CD4-positive, alpha-beta T cell treated with Interleukin-10 for 1 hour (primary cell): Measurements from ENCODE around the gene CRTC1.
"Not testable (repeated sequence)": the region's sequence is repeated elsewhere in the genome, so short reads cannot be mapped to it uniquely, and the experiment has no call there.

Source experiments
- DNase-seq: peaks from one replicate; pipeline ENCODE4 v3.0.0-alpha.2; 2020

CRTC1 gene

DNA sequence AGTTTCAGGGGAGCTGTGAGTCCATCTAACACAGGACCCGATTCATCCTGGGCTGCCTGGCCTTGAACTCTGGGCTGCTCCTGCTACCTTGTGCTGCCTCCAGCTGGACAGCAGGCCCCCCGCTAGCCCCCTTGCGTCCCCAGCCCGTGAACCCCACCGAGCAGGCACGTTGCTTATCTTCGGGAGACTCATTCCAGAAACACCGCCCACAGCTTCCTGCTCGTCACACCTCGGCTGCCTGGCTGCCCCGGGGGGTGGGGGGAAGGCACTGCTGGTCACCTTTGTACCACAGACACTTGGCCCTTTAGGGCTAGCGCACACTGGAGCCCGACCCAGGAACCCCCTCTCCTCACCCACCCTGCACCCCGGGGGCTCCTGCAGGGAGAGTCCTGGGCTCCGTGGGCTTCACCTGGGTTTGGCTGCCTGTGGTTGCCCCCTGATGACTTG, 48.1 kb downstream of the CRTC1 start:
- no peak for DNase-seq

DNA sequence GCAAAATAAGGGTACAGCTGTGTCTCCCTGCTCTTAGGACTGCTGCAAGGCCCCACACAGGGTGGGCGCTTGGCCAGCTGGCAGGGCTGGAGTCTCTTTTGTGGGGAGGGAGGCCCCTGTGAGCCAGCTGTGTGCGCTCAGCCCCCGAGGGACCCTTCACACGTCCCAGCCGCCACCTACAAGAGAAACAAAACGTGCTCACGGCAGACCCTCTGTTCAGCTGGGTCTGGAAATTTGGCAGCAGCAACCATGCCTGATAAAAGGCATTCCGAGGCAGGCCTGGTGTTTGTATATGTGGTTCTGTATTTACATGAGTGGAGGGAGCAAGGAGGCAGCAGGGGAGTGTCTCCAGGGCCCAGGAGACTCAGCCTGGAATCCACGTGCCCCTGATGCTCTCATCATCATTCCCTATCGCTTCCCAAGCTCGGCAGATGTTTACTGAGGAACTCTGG, 49.7 kb downstream of the CRTC1 start:
- no peak for DNase-seq

DNA sequence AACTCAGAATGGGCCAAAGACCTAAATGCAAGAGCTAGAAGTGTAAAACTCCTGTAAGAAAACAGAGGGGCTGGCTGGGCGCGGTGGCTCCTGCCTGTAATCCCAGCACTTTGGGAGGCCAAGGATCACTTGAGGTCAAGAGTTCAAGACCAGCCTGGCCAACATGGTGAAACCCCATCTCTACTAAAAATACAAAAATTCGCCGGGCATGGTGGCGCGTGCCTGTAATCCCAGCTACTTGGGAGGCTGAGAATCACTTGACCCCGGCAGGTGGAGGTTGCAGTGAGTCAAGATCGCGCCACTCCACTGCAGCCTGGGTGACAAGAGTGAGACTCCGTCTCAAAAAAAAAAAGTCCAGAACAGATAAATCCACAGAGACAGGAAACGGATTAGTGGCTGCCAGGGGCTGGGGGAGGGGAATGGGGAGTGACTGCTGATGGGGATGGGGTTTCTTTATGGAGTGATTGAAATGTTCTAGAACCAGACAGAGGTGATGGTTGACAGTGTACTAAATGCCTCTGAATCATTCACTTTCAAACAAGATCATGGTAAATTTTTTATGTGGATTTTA, 50.4 kb downstream of the CRTC1 start:
- not testable (repeated sequence) for DNase-seq

DNA sequence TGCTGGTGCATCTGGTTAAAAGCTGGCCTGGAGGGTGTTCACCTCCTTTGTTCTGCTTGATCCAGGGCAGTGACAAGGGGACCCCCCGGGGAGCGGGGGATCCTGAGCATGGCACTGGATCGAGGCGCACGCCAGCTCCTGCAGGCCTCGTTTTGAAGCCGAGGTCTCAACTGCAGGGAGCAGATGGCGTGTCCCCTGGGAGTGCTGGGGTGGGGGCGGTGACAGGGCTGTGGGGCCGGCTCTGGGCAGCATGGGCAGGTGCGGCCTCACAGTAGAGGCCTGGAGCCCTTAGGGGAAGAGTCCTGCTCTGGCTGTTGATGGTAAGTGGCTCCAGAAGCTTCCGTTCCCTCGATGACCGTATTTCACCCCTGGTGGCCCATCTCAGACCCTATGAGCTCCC, 51.8 kb downstream of the CRTC1 start:
- no peak for DNase-seq

DNA sequence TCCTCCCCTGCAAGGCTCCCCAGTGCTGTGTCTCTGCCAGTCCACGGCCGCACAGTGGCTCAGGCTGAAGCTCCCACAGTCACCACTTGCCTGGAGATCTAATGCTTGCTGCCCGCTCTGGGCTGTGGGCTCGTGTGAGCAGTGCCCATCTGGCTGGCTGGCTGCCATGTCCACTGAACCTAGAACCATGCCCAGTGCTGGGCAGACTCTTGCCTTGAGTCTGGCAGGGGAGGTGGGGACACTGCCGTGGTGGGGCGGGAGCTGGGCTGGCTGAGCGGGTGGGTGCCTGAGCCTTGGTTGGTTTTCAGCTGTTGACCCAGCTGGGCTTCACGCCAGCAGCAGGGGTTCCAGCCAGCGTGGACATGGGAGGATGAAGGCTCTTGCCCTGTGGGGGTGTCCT, 52.3 kb downstream of the CRTC1 start:
- DNase-seq: no peak

DNA sequence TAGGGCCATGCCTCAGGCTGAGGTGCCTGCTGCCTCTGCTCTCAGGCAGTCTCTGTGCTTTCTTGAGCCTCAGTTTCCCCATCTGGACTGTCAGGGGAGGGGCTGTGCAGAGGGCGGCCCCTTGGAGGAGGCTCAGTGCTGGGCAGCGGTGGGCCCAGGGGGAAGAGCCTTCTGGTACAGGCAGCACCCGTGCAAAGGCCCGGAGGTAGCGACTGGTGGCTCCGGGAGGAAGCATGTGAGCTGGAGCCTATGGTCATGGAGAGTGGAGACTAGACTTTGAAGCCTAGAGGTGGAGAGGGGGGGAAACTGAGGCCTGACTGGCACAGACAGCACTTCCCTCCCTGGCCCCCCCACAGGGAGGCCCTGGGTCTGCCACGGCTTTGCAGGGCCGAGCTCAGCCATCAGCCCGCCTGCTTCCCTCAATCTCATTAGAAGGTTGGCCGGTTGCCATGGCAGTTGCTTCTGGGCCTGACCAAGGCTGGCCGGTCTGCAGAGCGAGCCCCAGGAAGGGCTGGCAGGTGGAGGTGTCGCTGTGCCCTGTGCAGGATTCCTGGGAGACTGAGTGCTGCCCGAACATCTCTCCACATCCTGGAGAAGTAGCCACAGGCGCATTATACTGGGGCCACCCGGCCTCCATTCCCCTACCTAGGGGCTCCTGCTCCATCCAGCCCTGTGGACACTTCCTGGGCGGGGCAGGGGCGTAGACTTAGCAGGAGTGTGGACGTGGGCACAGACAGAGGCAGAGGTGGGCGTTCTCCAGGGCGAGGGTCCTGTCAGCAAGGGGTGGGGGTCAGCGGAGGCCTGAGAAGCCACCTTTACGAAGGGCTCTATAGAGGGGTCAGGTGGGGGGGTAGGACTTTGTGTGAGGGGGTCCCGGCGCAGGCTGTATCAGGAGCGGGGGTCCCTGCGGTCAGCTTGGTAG, 53.2 kb downstream of the CRTC1 start:
- no peak for DNase-seq

DNA sequence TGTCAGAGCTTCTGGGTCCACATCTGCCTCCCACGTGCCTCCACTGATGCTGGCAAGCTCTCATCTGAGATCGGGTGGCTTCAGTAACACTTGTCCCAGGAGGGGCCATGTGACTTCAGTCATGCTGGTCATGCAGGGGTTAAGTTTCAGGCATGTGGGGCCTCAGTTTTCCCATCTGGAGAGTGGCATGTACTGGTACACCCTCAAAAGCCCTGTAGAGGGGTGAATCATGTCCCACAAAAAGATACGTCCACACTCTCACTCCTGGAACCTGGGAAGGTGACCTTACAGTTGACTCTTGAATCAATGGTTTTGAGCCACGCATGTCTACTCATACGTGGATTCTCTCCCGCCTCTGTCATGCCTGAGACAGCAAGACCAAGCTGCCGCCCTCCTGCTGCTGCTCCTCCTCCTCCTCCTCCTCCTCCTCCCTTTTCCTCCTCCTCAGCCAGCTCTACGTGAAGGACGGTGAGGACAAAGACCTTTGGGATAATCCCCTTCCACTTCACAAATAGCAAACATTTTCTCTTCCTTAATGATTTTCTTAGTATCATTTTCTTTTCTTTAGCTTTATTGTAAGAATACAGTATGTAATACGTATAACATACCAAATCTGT, 54.0 kb downstream of the CRTC1 start:
- no peak for DNase-seq

DNA sequence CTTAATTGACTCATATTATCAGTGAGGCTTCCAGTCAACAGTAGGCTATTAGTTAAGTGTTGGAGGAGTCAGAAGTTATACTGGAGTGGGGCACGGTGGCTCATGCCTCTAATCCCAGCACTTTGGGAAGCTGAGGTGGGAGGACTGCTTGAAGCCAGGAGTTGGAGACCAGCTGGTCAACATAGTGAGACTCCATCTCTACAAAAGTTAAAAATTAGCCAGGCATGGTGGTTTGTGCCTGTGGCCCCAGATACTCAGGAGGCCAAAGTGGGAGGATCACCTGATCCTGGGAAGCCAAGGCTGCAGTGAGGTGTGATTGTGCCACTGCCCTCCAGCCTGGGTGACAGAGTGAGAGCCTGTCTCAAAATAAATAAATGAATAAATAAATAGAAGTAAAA, 54.5 kb downstream of the CRTC1 start:
- DNase-seq: no peak

DNA sequence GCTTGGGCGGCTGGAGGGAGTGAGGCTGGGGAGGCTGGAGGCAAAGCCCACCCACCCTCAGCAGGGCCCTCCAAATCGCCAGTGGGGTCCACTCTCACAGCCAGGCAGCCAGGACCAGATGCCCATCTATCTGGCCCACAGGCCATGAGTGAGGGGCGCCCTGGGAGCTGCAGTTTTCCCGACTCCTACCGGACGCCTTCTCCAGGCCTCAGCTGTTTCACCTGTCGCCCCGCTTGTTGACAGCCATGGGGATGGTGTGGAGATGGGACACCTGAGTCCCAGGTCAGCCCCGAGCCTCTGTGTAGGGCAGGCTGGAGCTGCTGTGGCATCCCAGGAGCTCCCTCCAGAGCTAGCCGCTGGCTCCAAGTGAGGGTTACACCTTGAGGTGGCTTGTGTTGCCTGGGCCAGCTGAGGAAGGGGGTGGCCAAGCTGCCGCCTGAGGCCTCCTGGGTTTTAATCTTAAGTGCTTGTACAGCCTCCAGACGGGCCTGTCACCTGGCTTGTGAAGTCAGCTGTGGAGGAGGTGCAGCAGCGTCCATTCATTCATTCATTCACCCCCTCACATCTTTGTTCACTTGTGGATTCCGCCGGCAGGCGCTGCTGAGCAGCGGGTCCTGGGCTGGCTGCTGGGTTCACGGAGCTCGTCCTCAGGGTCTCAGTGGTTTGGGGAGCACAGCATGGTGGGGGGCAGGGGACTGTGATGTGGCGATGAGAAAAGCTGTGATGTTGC, 55.6 kb downstream of the CRTC1 start:
- DNase-seq: no peak

DNA sequence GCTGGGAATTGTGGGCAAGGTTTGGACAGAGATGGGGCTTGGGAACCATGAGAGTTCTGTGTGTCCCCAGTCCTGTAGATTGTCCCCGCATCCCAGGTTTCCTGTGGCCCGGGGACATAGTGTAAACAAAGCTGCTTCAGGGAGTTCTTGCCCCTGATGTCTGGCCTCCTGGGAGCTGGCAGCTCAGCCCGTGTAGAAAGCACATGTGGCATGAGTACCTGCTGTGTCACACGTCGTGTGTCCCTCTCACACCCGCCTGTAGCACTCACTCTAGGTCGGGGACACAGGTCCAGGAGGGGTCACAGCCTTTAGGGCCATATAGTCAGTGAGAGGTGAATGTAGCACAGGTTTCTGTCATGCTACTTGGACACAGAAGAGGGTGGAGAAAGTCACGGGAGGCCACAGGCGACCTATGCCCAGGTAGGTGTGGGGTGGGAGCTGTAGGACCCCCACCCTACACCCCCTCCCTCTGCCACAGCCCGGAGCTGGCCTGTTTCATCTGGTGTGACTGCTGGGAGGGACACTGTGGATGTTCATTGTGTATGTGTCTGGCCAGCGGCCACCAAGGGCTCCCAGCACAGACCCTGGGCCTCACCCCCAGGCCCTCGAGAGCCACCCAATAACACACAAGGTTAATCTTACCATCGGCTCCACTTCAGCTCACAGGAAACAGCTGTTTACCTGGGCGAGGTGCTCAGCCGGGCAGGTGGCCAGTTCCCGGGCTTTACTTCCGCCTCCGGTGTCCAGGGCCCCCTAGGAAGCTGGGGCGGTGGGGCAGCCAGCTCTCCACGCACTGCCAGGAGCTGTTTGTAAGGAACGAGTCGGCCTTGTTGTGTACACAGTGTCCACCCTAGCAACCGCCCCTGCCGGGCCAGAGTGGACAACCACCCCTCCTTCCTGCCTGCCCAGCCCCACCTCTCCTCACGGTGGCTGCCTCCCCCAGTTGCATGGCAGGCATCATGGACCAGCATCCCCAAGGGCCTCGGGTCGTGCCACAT, 57.9 kb downstream of the CRTC1 start:
- DNase-seq: no peak

DNA sequence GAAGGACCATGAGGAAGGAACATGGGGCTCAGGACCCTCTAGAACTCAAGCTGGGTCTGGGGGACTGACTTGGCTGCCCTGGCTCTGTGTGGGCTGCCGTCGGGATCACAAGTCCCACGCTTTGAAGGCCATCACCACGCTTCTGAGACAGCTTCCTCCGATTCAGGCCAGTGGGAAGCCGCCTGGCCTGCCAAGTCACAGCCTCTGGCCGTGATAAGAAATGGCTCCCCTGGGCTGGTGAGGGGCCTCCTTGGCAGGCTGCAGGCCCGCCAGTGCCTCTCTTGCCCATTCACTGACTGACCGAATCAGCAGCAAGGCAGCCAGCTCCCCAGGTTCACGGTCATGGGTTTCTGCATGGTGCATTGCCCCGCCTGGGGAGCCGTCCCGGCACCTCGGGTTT, 58.8 kb downstream of the CRTC1 start:
- DNase-seq: no peak

DNA sequence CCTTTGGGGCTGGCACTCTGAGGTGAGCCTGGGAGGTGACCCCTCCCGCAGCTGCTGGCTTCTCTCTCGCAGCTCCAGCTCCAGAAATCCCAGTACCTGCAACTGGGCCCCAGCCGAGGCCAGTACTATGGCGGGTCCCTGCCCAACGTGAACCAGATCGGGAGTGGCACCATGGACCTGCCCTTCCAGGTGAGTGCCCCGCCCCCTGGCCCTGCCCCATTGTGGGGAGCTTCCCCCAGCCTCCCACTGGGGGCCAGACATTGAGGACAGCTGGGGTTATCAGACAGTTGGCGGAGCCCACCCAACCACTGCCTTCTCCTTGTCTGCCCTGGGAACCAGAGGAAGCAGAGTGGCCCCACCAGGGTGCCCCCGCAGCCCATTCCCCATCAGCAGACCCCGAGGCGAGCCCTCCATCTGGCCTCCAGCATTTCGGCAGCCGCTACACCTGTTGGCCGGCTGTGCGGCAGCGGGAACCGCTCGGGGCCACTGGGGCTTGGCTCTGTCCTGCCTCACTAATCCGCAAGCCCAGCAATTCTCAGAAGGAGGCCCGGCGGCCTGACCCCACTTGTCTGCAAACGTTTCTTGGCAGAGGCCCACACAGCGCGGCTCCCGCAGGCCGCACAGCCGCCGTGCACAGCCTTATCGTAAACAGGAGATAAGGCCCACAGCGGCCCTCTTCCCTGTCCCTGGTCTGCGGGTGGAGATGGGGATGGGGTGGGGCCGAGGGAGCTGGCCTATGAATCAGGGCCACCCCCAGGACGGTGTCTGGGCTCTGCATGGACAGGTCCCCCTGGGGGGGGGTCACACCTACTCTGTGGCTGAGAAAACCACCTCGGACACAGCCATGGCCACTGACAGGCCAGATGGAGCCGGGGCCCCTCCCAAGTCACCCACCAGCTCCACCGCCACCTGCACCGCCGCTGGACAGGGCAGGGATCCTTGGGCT, 59.6 kb downstream of the CRTC1 start:
- no peak for DNase-seq

DNA sequence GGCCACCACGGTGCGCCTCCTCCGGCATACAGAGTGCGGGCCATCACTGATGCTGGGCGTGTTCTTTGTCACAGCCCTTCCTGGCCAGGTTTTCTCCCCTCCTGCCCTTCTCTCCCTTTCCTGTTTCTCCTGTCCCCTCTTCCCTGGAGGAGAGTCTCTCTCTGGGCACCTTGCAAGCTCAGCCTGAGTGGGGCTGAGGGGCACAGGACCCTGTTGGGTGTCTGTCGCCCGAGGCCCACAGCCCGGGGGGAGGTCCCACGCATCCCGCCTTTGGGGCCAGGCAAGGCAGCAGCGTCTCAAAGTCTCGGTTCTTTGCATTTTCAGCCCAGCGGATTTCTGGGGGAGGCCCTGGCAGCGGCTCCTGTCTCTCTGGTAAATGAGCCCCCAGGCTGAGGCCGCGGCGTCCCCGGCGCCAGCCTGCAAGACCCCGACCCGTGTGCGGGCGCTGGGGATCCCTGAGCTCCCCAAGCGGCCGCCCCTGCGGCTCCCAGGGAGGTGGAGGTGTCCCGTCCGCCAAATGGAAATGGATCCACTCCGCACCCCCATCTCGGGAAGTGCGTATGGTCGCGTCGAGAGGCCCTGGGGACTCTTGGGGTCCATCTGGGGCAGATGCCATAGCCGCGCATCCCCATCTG, 60.4 kb downstream of the CRTC1 start:
- no peak for DNase-seq

DNA sequence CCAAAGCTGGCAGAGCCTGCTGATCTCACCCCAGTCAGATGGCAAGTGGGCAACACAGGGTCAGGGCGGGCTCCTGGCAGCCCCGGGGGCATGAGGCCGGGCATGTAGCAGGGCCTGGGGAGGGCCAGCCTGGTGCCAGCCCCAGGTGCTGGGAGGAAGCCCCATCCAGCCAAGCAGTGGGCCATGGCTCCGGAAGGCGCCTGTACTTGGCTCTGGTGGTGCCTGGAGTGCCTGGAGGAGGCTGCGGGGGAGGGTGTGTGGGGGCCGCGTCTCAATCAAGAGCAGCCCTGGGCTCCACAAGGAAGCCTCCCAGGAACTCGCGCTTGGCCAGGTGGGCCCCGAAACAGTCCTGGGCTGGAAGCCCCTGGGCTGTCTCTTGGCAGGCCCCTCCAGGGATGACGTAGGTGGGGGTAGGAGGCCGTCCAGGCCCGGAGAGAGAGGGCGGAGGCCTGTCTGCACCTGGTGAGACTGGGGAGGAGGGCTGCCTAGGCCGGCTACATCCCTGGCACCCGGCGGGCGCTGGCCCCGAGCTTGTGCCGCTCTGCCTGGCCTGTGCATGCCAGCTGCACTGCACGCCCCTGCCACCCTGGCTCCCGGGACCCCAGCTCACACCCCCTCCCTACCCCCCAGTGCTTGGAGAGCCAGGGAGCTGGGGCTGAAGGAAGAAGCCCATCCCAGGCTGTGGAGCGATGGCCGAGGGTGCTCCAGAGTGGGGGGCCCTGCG, 61.7 kb downstream of the CRTC1 start:
- DNase-seq: no peak

DNA sequence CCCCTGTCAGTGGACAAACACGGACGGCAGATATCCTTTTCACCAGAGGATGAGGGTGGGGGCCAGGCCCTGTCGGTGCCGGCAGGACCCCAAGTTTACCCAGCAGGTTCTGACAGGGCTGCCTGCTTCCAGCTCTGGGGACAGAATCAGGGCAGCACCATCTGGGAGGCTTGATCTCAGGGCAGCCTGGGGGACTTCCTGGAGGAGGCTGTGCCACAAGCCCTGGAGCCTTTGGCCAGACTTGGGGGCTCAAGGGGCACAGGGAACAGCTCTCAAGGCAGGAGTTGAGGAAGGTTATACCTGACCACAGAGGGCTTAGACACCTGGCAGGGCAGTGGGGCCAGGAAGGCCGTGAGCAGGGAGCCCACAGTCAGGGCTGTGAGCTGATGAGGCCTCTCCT, 62.5 kb downstream of the CRTC1 start:
- no peak for DNase-seq

DNA sequence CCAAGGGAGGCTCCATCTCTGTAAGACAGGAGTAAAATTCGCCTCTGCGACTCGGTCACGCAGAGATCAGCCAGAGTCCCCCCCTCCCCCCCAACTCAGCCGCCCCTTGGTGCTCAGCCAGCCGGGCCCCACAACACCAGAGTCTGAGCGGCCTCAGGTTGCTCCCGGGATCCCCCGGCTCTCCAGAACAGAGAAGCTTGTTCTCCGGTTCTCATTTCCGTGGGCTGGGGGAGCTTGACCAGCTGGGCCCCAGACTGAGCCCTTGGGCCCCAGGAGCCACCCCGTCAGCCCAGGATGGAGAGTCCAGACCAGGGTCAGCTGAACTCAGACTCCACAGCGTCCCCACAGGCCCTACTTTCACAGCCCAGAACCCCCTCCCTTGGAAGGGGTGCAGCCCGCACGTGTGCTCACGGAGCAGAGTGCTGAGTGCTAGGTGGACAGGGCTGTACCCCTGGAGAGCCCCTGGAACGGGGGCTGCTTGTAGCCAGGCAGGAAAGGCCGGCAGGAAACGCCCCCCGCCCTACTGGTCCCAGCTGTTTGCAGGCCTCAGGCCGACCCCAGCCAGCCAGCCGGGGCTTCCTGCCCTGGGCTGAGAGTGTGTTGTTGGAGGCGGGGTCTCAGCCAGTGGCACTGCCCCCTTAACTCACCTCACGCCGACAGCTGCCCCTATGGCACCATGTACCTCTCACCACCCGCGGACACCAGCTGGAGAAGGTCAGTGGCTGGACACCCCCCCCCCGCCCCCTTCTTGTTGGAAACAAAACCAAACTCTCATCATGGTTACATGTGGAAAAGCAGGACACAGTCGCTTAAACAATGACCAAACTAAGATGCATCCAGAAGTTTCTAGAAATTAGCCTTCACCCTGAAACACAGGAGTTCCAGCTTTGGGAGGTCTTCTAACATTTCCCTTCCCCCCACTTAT, 63.2 kb downstream of the CRTC1 start:
- no peak for DNase-seq

DNA sequence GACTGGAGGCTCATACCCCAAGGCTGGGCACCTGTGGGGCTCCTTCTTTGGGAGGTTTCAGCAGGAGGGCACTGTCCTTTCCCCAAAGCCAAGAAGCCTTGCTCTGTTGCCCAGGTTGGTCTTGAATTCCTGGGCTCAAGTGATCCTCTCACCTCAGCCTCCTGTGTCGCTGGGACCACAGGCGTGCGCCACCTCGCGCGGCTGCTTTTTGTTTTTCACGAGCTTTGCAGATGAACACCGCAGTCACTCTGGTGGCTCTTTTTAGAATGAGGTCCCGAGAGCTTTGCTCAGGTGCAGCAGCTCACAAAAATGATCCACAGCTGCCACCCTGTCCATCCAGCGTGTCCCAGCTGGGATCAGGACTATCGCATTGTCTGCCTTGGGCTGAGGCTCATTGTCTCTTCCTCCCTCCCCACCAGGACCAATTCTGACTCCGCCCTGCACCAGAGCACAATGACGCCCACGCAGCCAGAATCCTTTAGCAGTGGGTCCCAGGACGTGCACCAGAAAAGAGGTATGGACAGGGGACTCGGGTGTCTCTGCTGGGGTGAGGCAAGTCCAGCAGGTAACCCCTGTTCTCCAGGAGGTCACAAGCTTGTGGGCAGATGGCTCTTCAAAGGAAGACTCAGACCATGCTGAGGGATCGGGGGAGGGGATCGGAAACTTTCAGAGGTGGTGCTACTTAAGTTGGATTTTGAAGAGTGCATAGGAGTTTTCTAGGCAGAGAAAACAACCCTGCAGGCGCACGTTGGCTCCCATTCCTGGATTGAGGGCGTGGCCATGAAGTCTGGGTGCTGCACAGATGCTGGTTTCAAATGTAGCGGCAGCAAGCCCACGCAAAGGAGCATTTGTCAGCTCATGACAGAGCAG, 66.1 kb downstream of the CRTC1 start:
- DNase-seq: no peak
